ENCODE measurements around the gene GPA33.

The GPA33 gene

GRCh38 chr1:167077868-167078210, 12.3 kb downstream of the GPA33 start:
- Histone ChIP-seq H3K27me3 (ENCODE audit: low read depth, low read length) (peaks cover 78% of the 10 kb centered on the region), H3K4me1 (ENCODE audit: low read length) (no peaks in the 10 kb centered on the region), H3K9ac (ENCODE audit: low read length) (no peak overlapping the region), H3K4me2 (ENCODE audit: low read length) (no peak overlapping the region), H3K27ac (ENCODE audit: low read length) (no peak overlapping the region), H3K36me3 (replicated peaks; ENCODE audit: low read depth, low read length) (no peaks in the 10 kb centered on the region), H3K4me3 (ENCODE audit: low read length) (no peak overlapping the region), H2AFZ (ENCODE audit: low read depth, low read length) (no peak overlapping the region), H3K9me3 (ENCODE audit: insufficient read depth, low read length) (no peaks in the 10 kb centered on the region), H4K20me1 (ENCODE audit: insufficient read depth, low read length) (no peaks in the 10 kb centered on the region), H3K79me2 (ENCODE audit: low read length) (no peaks in the 10 kb centered on the region)
- TF ChIP-seq CTCF (IDR thresholded peaks at IDR 0.05; ENCODE audit: low read depth, low read length) (no peak), EZH2phosphoT487 (IDR thresholded peaks at IDR 0.05; ENCODE audit: low read depth) (no peak)

- H3K27ac ChIP-seq (ENCODE audit: low read length), result no peak overlapping the region
- peaks cover 72% of the 10 kb centered on the region for H3K27me3 ChIP-seq (ENCODE audit: low read depth, low read length)
- no peak overlapping the region for H3K9ac ChIP-seq (ENCODE audit: low read length)
- no peaks in the 10 kb centered on the region for H3K9me3 ChIP-seq (ENCODE audit: insufficient read depth, low read length)
- no peaks in the 10 kb centered on the region for H3K36me3 ChIP-seq (replicated peaks; ENCODE audit: low read depth, low read length)
- no peak overlapping the region for H3K4me2 ChIP-seq (ENCODE audit: low read length)
- no peaks in the 10 kb centered on the region for H4K20me1 ChIP-seq (ENCODE audit: insufficient read depth, low read length)
- H2AFZ ChIP-seq (ENCODE audit: low read depth, low read length), result no peak overlapping the region
- TF ChIP-seq EZH2phosphoT487 (IDR thresholded peaks at IDR 0.05; ENCODE audit: low read depth), result no peak
- H3K4me3 ChIP-seq (ENCODE audit: low read length), result no peak overlapping the region
- H3K4me1 ChIP-seq (ENCODE audit: low read length), result no peaks in the 10 kb centered on the region
- H3K79me2 ChIP-seq (ENCODE audit: low read length), result no peaks in the 10 kb centered on the region
Measured at GRCh38 chr1:167077128-167077867, 12.9 kb downstream of the GPA33 start.

GRCh38 chr1:167076136-167076710, 14.0 kb downstream of the GPA33 start:
- Histone ChIP-seq H3K9ac (ENCODE audit: low read length) (no peak overlapping the region), H2AFZ (ENCODE audit: low read depth, low read length) (no peak overlapping the region), H3K4me3 (ENCODE audit: low read length) (no peak overlapping the region), H3K4me1 (ENCODE audit: low read length) (no peaks in the 10 kb centered on the region), H3K27ac (ENCODE audit: low read length) (no peak overlapping the region), H3K4me2 (ENCODE audit: low read length) (no peak overlapping the region), H3K36me3 (replicated peaks; ENCODE audit: low read depth, low read length) (no peaks in the 10 kb centered on the region), H3K9me3 (ENCODE audit: insufficient read depth, low read length) (no peaks in the 10 kb centered on the region), H3K79me2 (ENCODE audit: low read length) (no peaks in the 10 kb centered on the region), H4K20me1 (ENCODE audit: insufficient read depth, low read length) (no peaks in the 10 kb centered on the region), H3K27me3 (ENCODE audit: low read depth, low read length) (peaks cover 69% of the 10 kb centered on the region)
- no peak for TF ChIP-seq CTCF (IDR thresholded peaks at IDR 0.05; ENCODE audit: low read depth, low read length)
- TF ChIP-seq EZH2phosphoT487 (IDR thresholded peaks at IDR 0.05; ENCODE audit: low read depth), result no peak

GRCh38 chr1:167071286-167071685, 18.9 kb downstream of the GPA33 start:
- Histone ChIP-seq H2AFZ (ENCODE audit: low read depth, low read length) (no peak overlapping the region), H3K4me3 (ENCODE audit: low read length) (no peak overlapping the region)

More at GRCh38 chr1:167071286-167071685, 18.9 kb downstream of the GPA33 start:
- Histone ChIP-seq H3K27ac (ENCODE audit: low read length) (no peak overlapping the region), H3K4me2 (ENCODE audit: low read length) (no peak overlapping the region), H3K4me1 (ENCODE audit: low read length) (peaks cover 2% of the 10 kb centered on the region), H3K9me3 (ENCODE audit: insufficient read depth, low read length) (no peaks in the 10 kb centered on the region), H3K9ac (ENCODE audit: low read length) (no peak overlapping the region), H4K20me1 (ENCODE audit: insufficient read depth, low read length) (no peaks in the 10 kb centered on the region), H3K36me3 (replicated peaks; ENCODE audit: low read depth, low read length) (no peaks in the 10 kb centered on the region), H3K27me3 (ENCODE audit: low read depth, low read length) (peaks cover 50% of the 10 kb centered on the region), H3K79me2 (ENCODE audit: low read length) (no peaks in the 10 kb centered on the region)
- TF ChIP-seq EZH2phosphoT487 (IDR thresholded peaks at IDR 0.05; ENCODE audit: low read depth), result no peak
- TF ChIP-seq CTCF (IDR thresholded peaks at IDR 0.05; ENCODE audit: low read depth, low read length), result no peak

Measured in OCI-LY3 (cell line).